ENCODE data around the gene KIRREL1.

Gene KIRREL1

DNA sequence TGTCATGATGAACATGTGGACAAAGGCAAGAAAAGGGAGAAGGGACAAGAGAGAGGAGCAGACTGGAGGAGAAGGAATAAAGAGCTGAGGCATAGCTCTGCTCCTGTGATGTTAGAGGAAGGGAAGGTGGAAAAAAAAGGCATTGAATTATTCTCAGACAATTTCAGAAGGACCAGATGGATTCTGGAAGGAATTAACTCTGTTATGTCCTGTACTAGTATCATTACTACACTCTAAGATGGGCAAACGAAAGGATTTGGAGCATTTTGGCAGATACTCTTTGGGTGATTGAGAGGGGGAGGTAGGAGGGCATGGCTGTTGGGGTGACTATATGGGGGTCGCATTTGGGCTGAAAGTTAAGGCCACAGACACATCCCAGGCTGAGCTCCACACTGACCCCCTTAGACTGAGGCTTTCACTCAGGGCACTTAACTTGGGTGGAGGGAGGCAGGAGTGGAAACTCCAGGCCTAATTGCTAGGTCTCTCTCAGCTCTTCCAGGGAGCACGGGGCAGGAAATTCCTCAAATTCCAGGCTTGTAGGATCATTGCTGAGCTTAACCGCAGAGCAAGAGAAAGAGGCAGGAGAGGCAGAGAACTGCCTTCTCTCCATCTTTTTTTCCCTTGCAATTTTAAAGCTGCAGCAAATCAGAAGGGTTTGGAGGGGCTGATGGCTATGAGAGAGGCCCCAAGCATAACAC is 25.9 kb downstream of the KIRREL1 start:
- TF ChIP-seq, protein P1, sequence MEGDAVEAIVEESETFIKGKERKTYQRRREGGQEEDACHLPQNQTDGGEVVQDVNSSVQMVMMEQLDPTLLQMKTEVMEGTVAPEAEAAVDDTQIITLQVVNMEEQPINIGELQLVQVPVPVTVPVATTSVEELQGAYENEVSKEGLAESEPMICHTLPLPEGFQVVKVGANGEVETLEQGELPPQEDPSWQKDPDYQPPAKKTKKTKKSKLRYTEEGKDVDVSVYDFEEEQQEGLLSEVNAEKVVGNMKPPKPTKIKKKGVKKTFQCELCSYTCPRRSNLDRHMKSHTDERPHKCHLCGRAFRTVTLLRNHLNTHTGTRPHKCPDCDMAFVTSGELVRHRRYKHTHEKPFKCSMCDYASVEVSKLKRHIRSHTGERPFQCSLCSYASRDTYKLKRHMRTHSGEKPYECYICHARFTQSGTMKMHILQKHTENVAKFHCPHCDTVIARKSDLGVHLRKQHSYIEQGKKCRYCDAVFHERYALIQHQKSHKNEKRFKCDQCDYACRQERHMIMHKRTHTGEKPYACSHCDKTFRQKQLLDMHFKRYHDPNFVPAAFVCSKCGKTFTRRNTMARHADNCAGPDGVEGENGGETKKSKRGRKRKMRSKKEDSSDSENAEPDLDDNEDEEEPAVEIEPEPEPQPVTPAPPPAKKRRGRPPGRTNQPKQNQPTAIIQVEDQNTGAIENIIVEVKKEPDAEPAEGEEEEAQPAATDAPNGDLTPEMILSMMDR (IDR thresholded peaks at IDR 0.05), result no peak

DNA sequence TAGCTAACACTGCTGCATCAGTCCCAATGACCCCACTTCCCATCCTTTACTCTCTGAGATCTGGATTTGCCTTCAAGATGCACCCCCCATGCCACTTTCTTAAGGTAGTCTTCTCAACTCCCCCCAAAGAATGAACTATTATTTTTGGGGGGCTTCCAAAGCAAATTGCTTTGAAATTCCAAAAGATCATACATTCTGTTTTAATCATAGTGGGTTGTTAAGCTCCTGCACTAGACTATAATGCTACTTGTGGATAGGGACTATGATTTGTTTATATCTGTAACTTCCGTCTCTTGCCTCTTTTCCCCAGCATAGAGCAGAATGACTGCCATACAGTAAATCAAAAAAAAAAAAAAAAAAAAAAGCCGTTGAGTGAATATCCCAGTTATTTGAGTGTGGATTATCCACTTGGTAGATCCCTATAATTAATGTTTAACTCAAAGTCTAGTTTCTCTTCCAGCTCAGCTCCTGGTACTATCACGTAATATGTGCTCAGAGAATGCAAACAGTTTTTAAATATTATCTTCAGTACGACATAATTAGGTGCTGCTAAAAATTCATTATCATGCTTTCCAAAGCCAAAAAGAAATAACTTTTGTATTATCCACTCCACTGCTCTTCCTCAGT is 26.9 kb downstream of the KIRREL1 start:
- TF ChIP-seq, protein P1 (IDR thresholded peaks at IDR 0.05), result no peak

DNA sequence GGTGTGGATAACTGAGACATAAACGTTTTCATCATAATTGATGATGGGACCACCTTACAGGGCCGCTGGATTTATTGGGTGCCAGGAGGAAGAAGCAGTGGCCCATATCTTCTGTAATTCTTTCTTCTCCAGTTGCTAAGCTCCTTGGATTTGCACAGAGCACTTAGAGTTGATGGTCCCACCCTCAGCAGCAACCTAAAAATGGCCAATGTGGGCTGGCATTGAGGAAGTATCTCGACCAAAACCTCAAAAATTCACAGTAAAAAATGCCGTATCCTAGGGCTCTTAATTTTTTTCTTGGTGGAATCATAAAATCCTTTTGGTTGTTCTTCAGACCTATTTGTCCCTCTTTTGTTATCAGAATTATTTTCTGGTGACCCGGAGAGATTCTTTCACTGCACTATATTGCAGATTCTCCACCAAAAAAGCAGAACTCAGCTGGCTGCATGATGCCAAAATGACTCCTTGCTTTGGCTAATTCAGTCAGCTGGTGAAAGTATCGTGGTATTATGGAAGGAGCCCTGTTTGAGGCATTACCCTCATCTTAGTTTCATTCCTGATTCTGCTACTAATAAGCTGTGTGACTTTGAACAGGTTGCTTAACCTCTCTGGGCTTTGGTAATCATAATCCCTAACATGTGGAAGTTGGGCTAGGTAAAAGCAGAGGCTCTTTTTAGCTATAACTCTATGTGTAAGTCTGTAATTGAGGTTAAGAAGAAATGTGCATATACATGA is 27.6 kb downstream of the KIRREL1 start:
- TF ChIP-seq, protein P1 (IDR thresholded peaks at IDR 0.05), result no peak

DNA sequence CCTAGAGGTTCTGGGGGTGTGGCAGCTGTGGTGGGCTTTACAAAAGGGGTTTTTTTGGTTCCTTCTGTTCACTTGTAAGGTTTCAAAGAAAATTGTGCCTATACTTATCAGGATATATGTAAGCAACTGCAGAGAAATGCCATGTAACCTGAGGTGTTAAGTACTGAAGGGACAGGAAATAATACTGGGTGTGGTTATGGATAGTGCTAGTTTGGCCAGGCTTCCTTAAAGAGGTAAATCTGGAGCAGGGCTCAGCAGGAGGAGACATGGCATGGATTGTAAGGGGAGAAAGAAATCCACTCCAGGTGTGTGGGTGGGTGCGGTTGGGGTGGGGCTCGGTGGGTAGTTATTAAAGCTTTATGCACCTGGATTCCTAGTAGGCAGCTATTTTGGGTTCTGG is 28.3 kb downstream of the KIRREL1 start:
- TF ChIP-seq, protein P1 (IDR thresholded peaks at IDR 0.05), result no peak

DNA sequence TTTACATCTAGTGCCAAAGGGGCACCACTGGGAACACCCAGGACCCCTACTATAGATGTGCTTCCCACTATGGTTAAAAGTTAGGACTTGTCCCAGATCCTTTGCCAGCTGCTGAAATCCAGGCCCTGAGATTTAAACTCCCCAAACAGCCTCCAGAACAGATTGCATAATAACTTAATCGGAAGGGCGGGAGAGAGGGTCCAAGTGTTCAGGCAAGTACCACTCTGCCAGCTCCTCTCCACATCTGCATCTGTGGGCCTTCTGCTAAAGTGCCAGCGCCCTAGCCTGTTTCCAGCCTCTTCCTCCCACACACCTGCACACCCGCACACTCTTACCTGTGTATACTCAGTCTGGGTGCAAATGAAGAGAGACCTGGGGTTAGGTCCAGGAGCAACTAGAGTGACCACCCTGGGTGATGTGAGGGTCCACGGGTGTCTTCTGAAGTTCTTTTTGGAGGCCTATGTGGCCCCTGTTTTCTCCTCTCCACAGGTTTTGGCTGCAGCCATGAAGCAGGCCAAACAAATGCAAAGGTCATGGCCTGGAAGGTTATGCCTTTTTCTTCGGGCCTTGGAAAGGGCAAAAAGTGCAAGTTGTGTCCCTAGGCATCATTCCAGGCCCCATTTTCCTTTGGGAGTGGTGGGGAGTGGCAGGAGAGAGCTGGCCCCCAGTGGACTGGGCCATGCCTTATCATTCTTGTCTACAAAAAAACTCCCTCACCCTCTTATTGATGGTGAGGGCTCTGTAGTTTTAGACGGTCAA is 29.3 kb downstream of the KIRREL1 start:
- TF ChIP-seq, protein P1 (IDR thresholded peaks at IDR 0.05), result no peak

DNA sequence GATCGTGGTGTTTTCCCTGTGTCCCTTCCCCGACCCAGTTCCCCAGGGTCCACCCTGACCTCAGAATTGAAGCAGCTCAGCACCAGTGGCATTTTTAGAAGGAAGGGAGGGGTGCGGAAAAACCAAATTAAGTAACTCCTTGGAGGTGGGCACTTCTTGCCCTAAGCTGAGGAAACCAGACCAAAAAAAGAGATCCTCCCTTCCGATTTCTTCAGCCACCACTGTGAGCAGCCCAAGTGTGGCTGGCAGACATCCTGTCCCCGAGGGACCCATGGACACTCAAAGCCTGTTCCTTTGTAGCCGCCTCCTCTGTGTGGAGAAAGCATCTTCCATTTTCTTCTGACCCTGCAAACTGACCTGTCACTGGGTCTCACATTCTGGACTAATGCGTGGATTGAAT is 31.3 kb downstream of the KIRREL1 start:
- TF ChIP-seq, protein P1 (IDR thresholded peaks at IDR 0.05), result no peak

DNA sequence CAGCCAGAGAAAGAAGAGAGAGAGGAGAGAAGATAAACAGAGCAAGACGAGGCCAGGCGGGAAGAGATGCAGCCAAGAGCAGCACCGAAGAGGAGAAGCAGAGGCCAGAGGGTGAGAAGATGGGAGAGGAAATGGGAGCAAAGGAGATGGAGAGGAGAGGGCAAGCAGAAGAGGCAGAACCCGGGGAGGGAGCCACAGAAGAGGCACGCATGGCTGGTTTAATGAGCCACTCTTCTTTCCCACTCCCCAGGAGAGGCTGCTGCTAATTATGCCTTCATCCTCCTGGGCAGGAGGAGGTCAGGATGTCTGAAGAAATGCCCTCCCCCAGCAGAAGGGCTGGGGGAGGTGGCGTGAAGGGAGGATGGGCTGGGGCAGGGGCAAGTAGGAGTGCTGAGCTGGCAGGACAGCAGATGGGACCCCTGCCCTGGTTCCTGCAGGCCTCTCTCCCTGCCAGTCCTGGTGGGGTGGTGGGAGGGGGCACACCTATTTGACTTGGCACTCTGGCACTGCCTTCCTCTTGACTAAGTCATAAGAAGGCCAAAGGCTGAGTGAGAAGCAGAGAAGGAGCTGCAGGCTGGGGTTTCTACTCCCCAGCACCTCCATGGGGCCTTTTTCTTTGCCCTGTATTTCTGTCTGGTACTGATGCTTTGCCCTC is 32.3 kb downstream of the KIRREL1 start:
- TF ChIP-seq, protein P1 (IDR thresholded peaks at IDR 0.05), result no peak
